Femur (tissue), 1 donor: ENCODE results near the gene NETO2.
"Not testable (repeated sequence)": the region's sequence is repeated elsewhere in the genome, so short reads cannot be mapped to it uniquely, and the experiment has no call there.

Source experiments
- DNase-seq: peaks from one replicate; pipeline ENCODE4 v3.0.0-alpha.2; 2017

NETO2 gene

DNA sequence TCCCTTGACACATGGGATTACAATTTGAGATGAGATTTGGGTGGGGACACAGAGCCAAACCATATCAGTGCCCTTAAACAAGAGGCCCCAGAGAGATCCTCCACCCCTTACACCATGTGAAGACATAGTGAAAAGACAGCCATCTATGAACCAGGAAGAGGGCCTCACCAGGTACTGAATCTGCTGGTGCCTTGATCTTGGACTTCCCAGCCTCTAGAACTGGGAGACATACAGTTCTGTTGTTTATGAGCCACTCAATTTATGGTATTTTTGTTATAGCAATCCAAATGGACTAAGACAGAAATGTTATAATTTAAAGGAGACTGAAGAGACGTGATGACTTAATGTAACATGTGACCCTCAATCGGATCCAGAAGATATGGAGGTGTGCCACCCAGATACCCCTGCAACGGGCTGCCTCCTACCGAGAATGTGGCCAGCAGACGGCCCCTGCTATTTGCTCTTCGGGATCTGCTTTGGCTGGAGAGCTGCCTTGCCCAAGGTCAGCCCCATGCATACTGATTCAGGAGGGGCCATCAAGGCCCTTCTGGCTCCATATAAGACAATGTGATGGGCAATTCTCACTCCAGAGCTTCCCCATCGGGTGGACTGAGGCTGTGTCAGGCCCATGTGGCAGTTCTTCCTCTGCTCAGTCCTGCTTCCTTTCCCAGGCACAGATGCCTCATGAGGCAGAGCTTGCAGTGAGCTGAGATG, 80.6 kb downstream of the NETO2 start:
- DNase-seq = no peak

DNA sequence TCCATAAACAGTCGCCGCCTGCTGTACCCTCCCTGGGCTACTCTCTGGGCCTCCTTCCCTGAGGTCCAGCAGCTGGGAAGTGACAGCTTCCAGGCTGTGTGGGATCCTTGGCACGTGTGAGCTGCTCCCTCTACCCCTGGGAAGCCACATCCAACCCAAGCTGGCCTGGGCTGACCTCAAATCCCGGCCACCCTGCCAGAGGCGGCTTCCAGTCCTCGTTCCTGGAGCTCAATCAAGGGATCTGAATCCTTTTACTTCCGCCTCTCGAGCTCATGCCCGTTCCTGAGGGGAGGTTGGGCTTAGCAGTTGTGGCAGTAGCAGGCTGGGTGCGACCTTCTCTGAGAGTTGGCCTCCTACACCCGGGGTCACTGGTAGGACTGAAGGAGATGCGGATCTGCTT, 82.5 kb downstream of the NETO2 start:
- DNase-seq = no peak

DNA sequence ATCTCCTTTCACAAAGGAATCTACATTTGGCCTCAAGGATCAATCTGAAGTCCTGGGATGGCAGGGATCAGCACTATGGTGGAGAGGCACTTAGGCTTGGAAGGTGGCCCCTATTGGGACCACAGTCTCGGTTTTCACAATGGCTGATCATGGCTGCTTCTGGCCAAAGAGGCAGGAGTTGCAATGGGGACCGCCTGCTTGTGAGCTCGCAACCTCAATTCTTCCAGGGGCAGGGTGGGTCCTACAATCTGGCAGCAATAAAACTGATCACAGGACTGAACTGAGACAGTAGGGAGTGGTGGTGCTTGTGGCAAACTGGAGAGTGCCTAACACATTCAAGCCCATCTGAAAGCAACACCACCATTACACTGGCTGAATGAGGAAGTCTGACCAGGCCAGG, 83.1 kb downstream of the NETO2 start:
- no peak for DNase-seq

GRCh38 chr16:47059991-47060390, 83.8 kb downstream of the NETO2 start:
- no peak for DNase-seq

- DNase-seq = not testable (repeated sequence)
These were observed 84.6 kb downstream of the NETO2 start for GRCh38 chr16:47059130-47059529.

- peak; percentile 5 for DNase-seq
These were observed 85.3 kb downstream of the NETO2 start for GRCh38 chr16:47058295-47059086.

DNA sequence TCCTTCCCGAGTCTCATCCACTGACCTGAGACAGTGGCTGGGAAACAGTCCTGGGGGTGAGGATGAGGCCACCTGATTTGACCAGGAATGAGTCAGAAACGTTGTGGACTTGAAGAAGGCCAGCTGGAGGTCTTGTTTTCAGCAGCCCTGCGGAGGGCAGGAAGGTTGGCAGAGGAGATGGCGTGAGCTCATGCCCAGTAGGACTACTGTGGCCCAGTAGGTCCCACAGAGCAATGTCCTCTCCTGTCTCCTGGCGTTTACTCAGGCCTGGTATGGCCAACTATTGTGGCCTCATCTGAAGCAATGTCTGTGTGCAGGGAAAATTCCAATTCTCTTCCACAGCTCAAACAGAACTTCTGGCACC, 86.1 kb downstream of the NETO2 start:
- DNase-seq = no peak

DNA sequence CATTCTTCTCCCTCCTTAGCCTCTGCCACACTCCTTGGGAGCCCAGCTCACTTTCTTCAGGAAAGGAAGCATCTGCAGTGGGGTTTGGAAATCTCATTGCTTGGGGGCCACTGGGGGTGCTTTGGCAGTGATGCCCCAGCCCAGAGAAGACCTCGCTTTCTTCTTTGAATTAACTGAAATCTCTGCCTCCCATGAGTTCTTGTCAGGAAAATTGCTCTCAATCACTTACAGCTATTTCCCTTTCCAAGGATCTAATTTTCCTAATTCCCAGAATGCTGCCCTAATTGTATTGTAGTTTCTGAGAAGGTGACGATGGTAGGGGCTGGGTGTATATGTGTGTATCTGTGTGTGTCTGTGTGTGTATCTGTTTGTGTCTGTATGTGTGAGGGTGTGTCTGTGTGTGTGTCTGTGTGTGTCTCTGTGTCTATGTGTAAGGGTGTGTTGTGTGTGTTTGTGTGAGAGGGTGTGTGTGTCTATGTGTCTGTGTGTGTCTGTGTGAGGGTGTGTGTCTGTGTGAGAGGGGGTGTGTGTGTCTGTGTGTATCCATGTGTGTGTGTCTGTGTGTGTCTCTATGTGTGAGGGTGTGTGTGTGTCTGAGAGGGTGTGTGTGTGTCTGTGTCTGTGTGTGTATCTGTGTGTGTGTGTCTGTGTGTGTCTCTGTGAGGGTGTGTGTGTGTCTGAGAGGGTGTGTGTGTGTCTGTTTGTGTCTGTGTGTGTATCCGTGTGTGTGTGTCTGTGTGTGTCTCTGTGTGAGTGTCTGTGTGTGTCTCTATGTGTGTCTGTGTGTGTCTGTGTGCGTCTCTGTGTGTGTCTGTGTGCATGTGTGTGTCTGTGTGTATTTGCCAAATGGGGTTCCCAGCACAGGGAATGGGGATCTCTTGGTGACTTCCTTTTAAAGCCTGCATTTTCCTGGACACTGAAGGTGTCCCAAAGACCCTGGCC, 86.8 kb downstream of the NETO2 start:
- DNase-seq = peak; percentile 1

GRCh38 chr16:47056061-47056460, 87.7 kb downstream of the NETO2 start:
- not testable (repeated sequence) for DNase-seq

DNA sequence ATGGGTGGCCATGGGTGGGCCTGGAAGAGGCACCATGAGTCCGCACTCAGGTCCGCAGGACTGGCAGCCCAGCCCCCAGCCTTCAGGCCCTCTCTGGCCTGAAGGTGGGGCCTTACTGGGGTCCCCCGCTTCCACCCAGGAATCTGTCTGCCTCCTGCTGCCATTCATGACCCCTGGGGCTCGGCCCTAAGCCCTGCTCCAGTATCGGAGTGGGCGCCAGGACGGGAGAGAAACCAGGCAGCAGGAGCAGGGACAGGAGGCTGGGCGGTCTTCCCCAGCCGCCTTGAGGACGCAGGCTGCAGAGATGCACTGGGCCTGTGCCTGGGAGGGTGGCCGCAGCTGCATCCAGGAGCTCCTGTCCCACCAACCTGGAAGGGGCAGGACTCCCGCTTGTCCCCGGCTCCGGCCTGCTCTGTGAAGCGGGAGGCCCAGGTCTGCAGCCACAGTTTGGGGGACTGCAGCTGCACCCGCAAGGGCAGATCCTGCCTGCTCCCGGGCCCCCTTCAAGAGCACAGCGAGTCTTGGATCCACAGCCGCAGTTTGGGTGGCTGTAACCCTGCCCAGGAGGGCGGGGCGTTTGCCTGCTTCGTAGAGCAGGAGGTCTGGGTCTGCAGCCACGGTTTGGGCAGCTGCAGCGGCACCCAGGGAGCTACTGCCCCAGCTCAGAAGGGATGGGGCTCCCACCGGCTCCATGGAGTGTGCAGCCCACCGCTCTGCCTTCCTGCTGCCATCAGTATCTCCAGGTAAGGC, 88.4 kb downstream of the NETO2 start:
- no peak for DNase-seq

GRCh38 chr16:47054306-47054705, 89.4 kb downstream of the NETO2 start:
- no peak for DNase-seq

DNA sequence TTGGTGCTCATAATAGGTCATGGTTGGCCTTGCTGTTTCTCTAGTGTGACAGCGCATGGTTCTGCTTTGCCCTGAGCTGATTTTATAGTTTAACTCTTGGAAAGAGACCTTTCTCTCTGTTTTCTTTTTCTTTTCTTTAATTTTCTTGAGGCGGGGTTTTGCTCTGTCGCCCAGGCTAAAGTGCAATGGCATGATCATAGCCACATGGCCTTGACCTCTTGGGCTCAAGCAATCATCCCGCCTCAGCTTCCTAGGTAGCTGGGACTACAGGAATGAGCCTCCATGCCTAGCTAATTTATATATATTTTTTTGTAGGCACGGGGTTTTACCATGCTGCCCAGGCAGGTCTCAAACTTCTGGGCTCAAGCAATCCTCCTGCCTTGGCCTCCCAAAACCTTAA, 89.8 kb downstream of the NETO2 start:
- no peak for DNase-seq

- no peak for DNase-seq
These were observed 90.8 kb downstream of the NETO2 start for GRCh38 chr16:47052666-47053640.

- DNase-seq = no peak
These were observed 92.7 kb downstream of the NETO2 start for GRCh38 chr16:47051031-47051430.

DNA sequence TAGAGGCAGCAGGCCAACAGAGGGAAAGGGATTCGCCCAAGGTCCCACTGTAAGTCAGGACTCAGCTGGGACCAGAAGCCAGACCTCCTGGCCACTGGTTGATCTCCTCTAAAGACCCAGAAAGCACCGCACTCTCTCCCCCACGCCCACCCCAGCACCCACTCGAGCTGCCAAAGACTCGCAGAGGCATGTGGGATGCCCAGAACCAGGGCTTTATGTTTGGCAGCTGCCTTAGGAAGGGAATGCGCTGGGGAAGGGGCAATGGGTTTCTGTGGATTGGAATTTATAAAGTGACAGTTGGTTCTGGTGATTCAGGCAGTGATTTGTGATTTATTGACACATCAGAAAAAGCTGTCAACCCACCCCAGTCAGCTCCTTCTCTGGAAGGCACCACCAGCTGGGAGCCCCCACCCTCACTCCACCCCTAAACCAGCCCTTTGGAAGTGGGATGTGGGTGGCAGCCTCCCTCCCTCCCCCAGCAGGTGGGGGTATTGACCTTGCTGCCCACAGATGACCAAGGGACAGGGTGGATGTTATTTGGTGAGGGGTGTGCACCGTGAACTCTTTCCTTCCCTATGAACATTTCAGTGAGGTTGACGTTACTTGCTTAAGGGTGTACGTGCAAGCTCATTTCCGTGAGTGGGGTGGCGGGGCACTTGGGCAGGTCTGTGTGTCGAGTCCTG, 93.7 kb downstream of the NETO2 start:
- no peak for DNase-seq

- DNase-seq = no peak
These were observed 96.1 kb downstream of the NETO2 start for GRCh38 chr16:47047524-47048203.

GRCh38 chr16:47046726-47047523, 96.8 kb downstream of the NETO2 start:
- no peak for DNase-seq

DNA sequence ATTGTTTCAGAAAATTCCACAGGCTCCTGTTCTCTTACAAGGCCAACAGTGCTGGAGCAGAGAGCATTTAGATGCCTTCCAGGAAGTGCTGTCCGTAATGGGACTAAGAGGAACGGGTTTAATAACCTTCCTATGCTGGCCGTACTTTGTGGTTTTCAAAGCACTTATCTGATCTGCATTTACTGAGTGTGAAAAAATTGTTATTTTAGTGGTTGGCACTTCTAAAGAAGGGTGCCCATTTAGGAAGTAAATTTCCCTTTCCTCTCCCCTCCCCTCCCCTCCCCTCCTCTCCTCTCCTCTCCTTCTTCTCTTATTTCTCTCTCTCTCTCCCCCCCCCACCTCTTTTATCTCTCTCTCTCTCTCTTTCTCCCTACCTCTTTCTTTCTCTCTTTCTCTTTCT, 98.3 kb downstream of the NETO2 start:
- DNase-seq = no peak

DNA sequence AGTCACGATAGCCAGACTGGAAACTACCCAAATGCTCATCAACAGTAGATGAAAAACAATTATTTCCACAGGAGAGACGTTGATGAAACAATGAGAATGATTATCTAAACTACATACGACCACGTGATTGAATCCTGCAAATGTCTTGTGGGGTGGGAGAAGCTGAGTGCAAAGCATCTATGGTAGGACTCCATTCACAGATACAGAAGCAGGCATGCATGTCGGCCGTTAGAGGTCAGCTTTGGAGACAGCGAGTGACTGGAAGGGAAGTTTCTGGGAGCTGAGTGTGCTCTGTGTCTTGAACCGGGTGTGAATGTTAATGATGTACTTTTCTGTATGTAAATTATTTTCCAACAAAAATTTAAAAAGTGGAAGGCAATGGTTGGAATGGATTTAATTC, 98.7 kb downstream of the NETO2 start:
- no peak for DNase-seq
